ENCODE data around the gene GRM8.
"Not testable (repeated sequence)": the region's sequence is repeated elsewhere in the genome, so short reads cannot be mapped to it uniquely, and the experiment has no call there.

GRM8 gene

GRCh38 chr7:126948664-126949063, 304.1 kb downstream of the GRM8 start:
- no peak overlapping the region for H3K4me3 ChIP-seq (ENCODE audit: low read depth, low read length)
- TF ChIP-seq CTCF (IDR thresholded peaks at IDR 0.05; ENCODE audit: low read depth, low read length) = no peak

GRCh38 chr7:126940723-126941307, 311.9 kb downstream of the GRM8 start:
- no peak for TF ChIP-seq CTCF (IDR thresholded peaks at IDR 0.05; ENCODE audit: low read depth, low read length)
- no peak overlapping the region for H3K4me3 ChIP-seq (ENCODE audit: low read depth, low read length)

DNA sequence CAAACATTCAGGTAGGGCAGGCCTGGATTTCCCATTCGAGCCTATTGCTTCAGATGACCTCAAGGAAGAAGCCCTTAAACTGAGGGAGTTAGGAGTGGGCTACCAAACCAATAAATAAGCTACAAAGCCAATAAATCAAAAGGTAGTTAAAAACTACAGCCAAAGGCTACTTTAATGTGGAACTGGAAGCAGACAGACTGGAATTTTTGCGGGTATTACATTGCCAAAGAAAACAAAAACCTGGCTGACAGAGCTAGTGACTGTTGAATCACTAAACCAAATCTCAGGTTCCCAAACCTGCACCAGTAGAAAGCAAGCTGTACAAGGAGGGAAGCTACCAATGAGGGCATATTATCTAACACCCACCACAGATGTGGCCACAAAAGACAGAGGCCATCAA, 315.6 kb downstream of the GRM8 start:
- H3K4me3 ChIP-seq (ENCODE audit: low read depth, low read length) = no peak overlapping the region
- no peak for TF ChIP-seq CTCF (IDR thresholded peaks at IDR 0.05; ENCODE audit: low read depth, low read length)

DNA sequence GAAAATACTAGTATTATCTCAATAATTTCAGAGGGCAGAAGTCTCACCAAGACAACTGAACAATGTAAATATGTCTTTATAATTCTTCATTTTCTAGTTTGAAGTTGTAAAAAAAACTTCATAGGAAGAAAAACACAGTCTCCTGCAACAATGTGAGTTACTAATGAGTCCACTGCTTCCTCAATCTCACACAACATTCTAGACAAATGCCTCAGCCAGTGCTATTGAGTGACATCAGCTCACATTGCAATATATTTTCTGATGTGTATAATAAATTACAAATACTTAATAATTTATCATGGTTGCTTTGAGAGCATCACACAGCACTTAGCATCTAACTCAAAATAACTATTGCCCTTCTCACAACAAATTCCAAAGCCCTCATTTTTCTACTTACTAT, 321.2 kb downstream of the GRM8 start:
- H3K4me3 ChIP-seq (ENCODE audit: low read depth, low read length) = no peak overlapping the region
- no peak for TF ChIP-seq CTCF (IDR thresholded peaks at IDR 0.05; ENCODE audit: low read depth, low read length)

GRCh38 chr7:126930166-126930565, 322.6 kb downstream of the GRM8 start:
- H3K4me3 ChIP-seq (ENCODE audit: low read depth, low read length) = no peak overlapping the region
- TF ChIP-seq CTCF (IDR thresholded peaks at IDR 0.05; ENCODE audit: low read depth, low read length) = no peak

DNA sequence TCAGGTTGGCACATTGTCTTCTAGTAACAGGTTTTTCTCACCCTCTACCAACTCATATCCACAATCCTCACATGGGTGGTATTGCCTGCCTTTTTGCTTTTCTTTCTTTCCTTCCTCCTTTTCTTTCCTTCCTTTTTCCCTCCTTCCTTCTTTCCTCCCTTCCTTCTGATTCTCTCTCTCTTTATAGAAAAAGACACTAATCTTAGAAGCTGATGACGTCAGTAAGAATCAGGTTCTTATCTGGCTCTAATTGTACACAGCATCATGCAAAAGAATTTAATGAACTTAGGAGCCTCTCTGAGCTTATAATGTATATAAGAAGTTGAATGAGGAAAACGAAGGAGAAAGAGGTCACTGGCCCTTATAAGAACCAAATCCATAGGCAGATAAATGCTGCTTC, 328.3 kb downstream of the GRM8 start:
- no peak overlapping the region for H3K4me3 ChIP-seq (ENCODE audit: low read depth, low read length)
- TF ChIP-seq CTCF (IDR thresholded peaks at IDR 0.05; ENCODE audit: low read depth, low read length) = no peak

DNA sequence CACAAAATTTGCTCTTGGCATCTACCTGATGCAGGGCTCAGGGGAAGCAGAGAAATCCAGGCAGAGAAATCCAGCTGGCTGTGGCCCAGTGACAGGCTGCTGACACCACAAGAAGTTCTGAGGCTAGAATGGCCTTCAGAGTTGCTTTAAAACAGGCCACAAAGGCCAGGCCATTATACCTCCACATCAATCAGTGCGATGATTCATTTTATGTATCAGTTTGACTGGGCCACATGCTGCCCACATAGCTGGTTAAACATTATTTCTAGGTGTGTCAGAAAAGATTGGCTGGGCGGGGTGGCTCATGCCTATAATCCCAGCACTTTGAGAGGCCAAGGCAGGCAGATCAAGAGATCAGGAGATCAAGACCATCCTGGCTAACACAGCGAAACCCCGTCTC, 341.1 kb downstream of the GRM8 start:
- not testable (repeated sequence) for H3K4me3 ChIP-seq (ENCODE audit: low read depth, low read length)

DNA sequence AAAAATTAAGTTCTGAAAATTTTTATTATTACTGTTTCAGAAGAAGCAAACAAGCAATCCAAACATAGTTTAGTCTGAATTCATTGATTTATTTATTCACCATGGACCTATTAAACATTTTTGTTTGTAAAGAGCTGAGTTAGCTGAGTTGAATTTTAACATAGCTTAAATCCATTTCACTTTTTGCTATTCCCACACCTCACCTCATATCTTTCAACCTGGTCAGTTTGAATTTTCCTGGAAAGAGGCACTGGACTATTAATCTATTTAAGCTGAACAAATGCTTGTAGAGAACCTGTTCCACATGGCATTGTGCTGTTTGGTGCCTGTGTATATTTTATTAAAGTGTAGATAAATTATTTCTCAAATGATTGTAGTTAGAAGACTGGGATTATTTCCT, 344.2 kb downstream of the GRM8 start:
- not testable (repeated sequence) for H3K4me3 ChIP-seq (ENCODE audit: low read depth, low read length)

GRCh38 chr7:126907657-126908056, 345.1 kb downstream of the GRM8 start:
- H3K4me3 ChIP-seq (ENCODE audit: low read depth, low read length) = not testable (repeated sequence)

DNA sequence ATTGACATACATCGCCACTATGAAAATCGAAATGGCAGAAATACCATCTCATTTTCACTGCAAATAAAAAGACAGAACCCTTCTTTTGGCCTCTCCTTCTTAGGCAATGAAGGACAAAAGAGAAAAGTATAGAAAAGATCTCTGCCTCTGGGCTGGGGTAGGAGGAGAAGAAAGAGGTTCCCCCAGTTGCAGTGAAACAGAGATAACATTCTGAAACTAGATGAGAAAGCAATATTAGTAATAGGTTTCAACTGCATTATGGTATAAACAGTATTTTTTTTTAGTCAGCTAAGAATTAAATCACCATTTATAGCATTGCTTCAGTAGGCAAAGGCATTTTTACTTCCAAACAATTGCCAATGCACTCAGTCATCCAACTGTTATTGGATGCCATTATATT, 347.5 kb downstream of the GRM8 start:
- H3K4me3 ChIP-seq (ENCODE audit: low read depth, low read length) = not testable (repeated sequence)

GRCh38 chr7:126901041-126901765, 351.5 kb downstream of the GRM8 start:
- H3K4me3 ChIP-seq (ENCODE audit: low read depth, low read length) = not testable (repeated sequence)

GRCh38 chr7:126887980-126888379, 364.8 kb downstream of the GRM8 start:
- not testable (repeated sequence) for H3K4me3 ChIP-seq (ENCODE audit: low read depth, low read length)

- not testable (repeated sequence) for H3K4me3 ChIP-seq (ENCODE audit: low read depth, low read length)
These were observed 365.2 kb downstream of the GRM8 start for GRCh38 chr7:126887560-126887959.
